GM12892 (cell line): Measurements from ENCODE around the gene DCAF7.

Experiments
- POLR2A ChIP-seq: IDR thresholded peaks from 2 replicates; pipeline ENCODE4 v1.6.1; 2011; ENCODE audit warnings: low read depth, low read length, control low read depth
- POLR2AphosphoS5 ChIP-seq: IDR thresholded peaks from 2 replicates; pipeline ENCODE4 v1.6.1; 2011; ENCODE audit warnings: low read depth, low read length, control low read depth
- TAF1 ChIP-seq: IDR thresholded peaks from 2 replicates; pipeline ENCODE4 v1.6.1; 2011; ENCODE audit warnings: low read depth, mild to moderate bottlenecking, control low read depth, low read length, borderline replicate concordance

DNA sequence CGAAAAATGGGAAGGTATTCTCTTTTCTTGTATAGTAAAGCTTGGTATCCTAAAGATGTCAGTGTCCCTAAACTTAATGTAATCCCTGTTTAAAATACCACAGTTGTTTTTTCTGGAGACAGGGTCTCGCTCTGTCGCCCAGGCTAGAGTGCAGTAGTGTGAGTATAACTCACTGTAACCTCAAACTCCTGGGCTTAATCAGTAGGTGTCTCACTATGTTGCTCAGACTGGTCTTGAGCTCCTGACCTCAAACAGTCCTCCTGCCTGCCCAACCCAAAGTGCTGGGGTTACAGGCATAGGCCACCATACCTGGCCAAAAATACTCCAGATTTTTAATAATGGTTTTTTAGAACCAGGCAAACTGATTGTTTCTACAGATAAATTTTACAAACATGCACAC, 8.2 kb downstream of the DCAF7 start:
- TF ChIP-seq POLR2AphosphoS5, result no peak
- TF ChIP-seq POLR2A, result no peak
- TF ChIP-seq TAF1, result no peak
